Spinal cord (tissue), 10 donors: ENCODE results near the gene AGFG1. TPM values are rescaled to one million over a fixed set of nuclear protein-coding genes. Genes with fewer than 3 reads are reported as not detected.

Source experiments
- DNase-seq, 6 donors: peaks; one replicate each; pipeline versions ENCODE4 v3.0.0 to v3.0.0-alpha.2; 2013 to 2015; ENCODE audit warnings: low spot score in 6 of 6, low read depth in 4 of 6
- H3K27ac ChIP-seq: one replicate; pipeline ENCODE4 v1.5.1; 2013; ENCODE audit warnings: low read depth, low read length, control low read depth
- H3K27me3 ChIP-seq: one replicate; pipeline ENCODE4 v1.6.1; 2013; ENCODE audit warnings: low read length; ENCODE audit not compliant: control insufficient read depth, insufficient read depth
- H3K36me3 ChIP-seq: one replicate; pipeline ENCODE4 v1.6.1; 2013; ENCODE audit warnings: low read length; ENCODE audit not compliant: control insufficient read depth, insufficient read depth
- H3K4me1 ChIP-seq: one replicate; pipeline ENCODE4 v1.6.1; 2013; ENCODE audit warnings: low read length; ENCODE audit not compliant: control insufficient read depth, insufficient read depth
- H3K4me3 ChIP-seq: one replicate; pipeline ENCODE4 v1.5.1; 2013; ENCODE audit warnings: low read depth, low read length, control low read depth
- H3K9me3 ChIP-seq: one replicate; pipeline ENCODE4 v1.6.1; 2013; ENCODE audit warnings: low read length; ENCODE audit not compliant: control insufficient read depth, insufficient read depth
- WGBS: methylation state at CpG from one replicate; pipeline ENCODE4 v1.1.5; 2013; ENCODE audit warnings: missing lambda C conversion rate; ENCODE audit not compliant: insufficient coverage; 5-methylcytosine and 5-hydroxymethylcytosine counted together
- polyA plus RNA-seq, 2 donors: library from polyadenylated mRNA; unstranded; fragments of 120-200 nt; gene quantifications; one replicate each; pipeline ENCODE4 v1.2.1, GENCODE V29; 2013; ENCODE audit not compliant: insufficient read length in 2 of 2
- total RNA-seq, 2 donors: library from RNA; depleted of rRNA in 1 of 2; stranded (reverse); fragments of 120-200 nt in 1 of 2; fragments of >200 nt in 1 of 2; gene quantifications; one replicate each; pipeline versions ENCODE4 v1.2.3 to v1.2.4, GENCODE V29; 2013 to 2014
- donor health status: healthy.

Gene AGFG1
- total and polyA plus RNA-seq, 4 donors: 72.4 to 113 (median 82.3) TPM

- Histone ChIP-seq H3K27me3 (no peaks in the 10 kb centered on the region), H3K9me3 (no peaks in the 10 kb centered on the region), H3K4me3 (no peak overlapping the region), H3K36me3 (no peaks in the 10 kb centered on the region), H3K27ac (no peak overlapping the region), H3K4me1 (peaks cover 4% of the 10 kb centered on the region)
- peak in 2 of 6 donors; percentile 10 to 13 for DNase-seq
- no CpG with 5 or more reads among the region's 2 CpGs for WGBS
These were observed 36.0 kb downstream of the AGFG1 start for GRCh38 chr2:227507963-227508362.

GRCh38 chr2:227509076-227509475 is 37.1 kb downstream of the AGFG1 start:
- no CpG with 5 or more reads among the region's 2 CpGs for WGBS
- no peak for DNase-seq
- H3K36me3 ChIP-seq: no peaks in the 10 kb centered on the region
- no peak overlapping the region for H3K4me3 ChIP-seq
- no peaks in the 10 kb centered on the region for H3K27me3 ChIP-seq
- H3K4me1 ChIP-seq: peaks cover 4% of the 10 kb centered on the region
- H3K27ac ChIP-seq: no peak overlapping the region
- no peaks in the 10 kb centered on the region for H3K9me3 ChIP-seq

GRCh38 chr2:227509824-227510619 is 38.1 kb downstream of the AGFG1 start:
- no peak overlapping the region for H3K27ac ChIP-seq
- H3K36me3 ChIP-seq: no peaks in the 10 kb centered on the region
- 88% methylated on average over 1 of the region's 4 CpGs for WGBS
- DNase-seq: no peak
- peaks cover 4% of the 10 kb centered on the region for H3K4me1 ChIP-seq
- H3K4me3 ChIP-seq: no peak overlapping the region
- H3K9me3 ChIP-seq: no peaks in the 10 kb centered on the region
- no peaks in the 10 kb centered on the region for H3K27me3 ChIP-seq

GRCh38 chr2:227510620-227510958 is 38.6 kb downstream of the AGFG1 start:
- Histone ChIP-seq H3K27me3 (no peaks in the 10 kb centered on the region), H3K27ac (no peak overlapping the region), H3K36me3 (no peaks in the 10 kb centered on the region), H3K9me3 (no peaks in the 10 kb centered on the region), H3K4me1 (peaks cover 4% of the 10 kb centered on the region), H3K4me3 (no peak overlapping the region)
- no CpG with 5 or more reads among the region's 2 CpGs for WGBS
- no peak for DNase-seq

GRCh38 chr2:227511239-227511930 is 39.4 kb downstream of the AGFG1 start:
- no peak for DNase-seq
- no peak overlapping the region for H3K27ac ChIP-seq
- H3K4me3 ChIP-seq: no peak overlapping the region
- no peaks in the 10 kb centered on the region for H3K36me3 ChIP-seq
- H3K27me3 ChIP-seq: no peaks in the 10 kb centered on the region
- 97% methylated on average over 2 of the region's 4 CpGs for WGBS
- H3K9me3 ChIP-seq: no peaks in the 10 kb centered on the region
- H3K4me1 ChIP-seq: peaks cover 4% of the 10 kb centered on the region

GRCh38 chr2:227511955-227512354 is 40.0 kb downstream of the AGFG1 start:
- Histone ChIP-seq H3K4me3 (no peak overlapping the region), H3K36me3 (no peaks in the 10 kb centered on the region), H3K9me3 (no peaks in the 10 kb centered on the region), H3K27ac (no peak overlapping the region), H3K4me1 (peaks cover 4% of the 10 kb centered on the region), H3K27me3 (no peaks in the 10 kb centered on the region)
- no peak for DNase-seq
- no CpG with 5 or more reads among the region's 3 CpGs for WGBS

GRCh38 chr2:227513113-227513512 is 41.2 kb downstream of the AGFG1 start:
- Histone ChIP-seq H3K27me3 (no peaks in the 10 kb centered on the region), H3K4me1 (no peaks in the 10 kb centered on the region), H3K27ac (no peak overlapping the region), H3K4me3 (no peak overlapping the region), H3K36me3 (no peaks in the 10 kb centered on the region), H3K9me3 (no peaks in the 10 kb centered on the region)
- WGBS: 78% methylated on average over 1 of the region's 1 CpG
- peak in 2 of 6 donors; percentile 11 to 32 for DNase-seq

- H3K4me3 ChIP-seq: no peak overlapping the region
- no peaks in the 10 kb centered on the region for H3K9me3 ChIP-seq
- H3K27ac ChIP-seq: no peak overlapping the region
- WGBS: no CpG with 5 or more reads among the region's 1 CpG
- H3K4me1 ChIP-seq: peaks cover 5% of the 10 kb centered on the region
- H3K36me3 ChIP-seq: no peaks in the 10 kb centered on the region
- H3K27me3 ChIP-seq: no peaks in the 10 kb centered on the region
- DNase-seq: no peak
These were observed 43.8 kb downstream of the AGFG1 start for GRCh38 chr2:227515742-227516141.

- Histone ChIP-seq H3K4me3 (no peak overlapping the region), H3K27ac (no peak overlapping the region), H3K9me3 (no peaks in the 10 kb centered on the region), H3K36me3 (no peaks in the 10 kb centered on the region), H3K27me3 (no peaks in the 10 kb centered on the region), H3K4me1 (peaks cover 5% of the 10 kb centered on the region)
- WGBS: no CpG with 5 or more reads among the region's 5 CpGs
- no peak for DNase-seq
These were observed 45.8 kb downstream of the AGFG1 start for GRCh38 chr2:227517724-227518123.
